CD4-positive, alpha-beta memory T cell (primary cell): ENCODE measurements around the gene SELENOM. TPM values are rescaled to one million over a fixed set of nuclear protein-coding genes. Genes with fewer than 3 reads are reported as not detected.

Experiments
- CTCF ChIA-PET: fragments of 350-600 bp; sonication (Branson Sonifier 250); formaldehyde crosslinking; loops from one replicate; lab custom pipeline; 2021; ENCODE audit warnings: inconsistent platforms; ENCODE audit not compliant: partially characterized antibody; lab: Charles Lee
- POLR2A ChIA-PET: fragments of 350-600 bp; sonication (Branson Sonifier 250); formaldehyde crosslinking; loops from one replicate; lab custom pipeline; 2021; ENCODE audit not compliant: partially characterized antibody; lab: Charles Lee
- DNase-seq, 5 donors: peaks; one replicate each; pipeline versions ENCODE4 v3.0.0 to v3.0.0-alpha.2; 2020 to 2022; ENCODE audit warnings: mixed read lengths in 1 of 5
- H3K27ac ChIP-seq: one replicate; pipeline ENCODE4 v1.7.0; 2013; ENCODE audit warnings: low read depth, low read length
- H3K27me3 ChIP-seq: 2 replicates; pipeline ENCODE4 v1.7.0; 2013; ENCODE audit warnings: mild to moderate bottlenecking, low read length, moderate library complexity; ENCODE audit not compliant: insufficient read depth
- H3K36me3 ChIP-seq: 2 replicates; pipeline ENCODE4 v1.7.0; 2013; ENCODE audit warnings: mild to moderate bottlenecking, low read length, moderate library complexity; ENCODE audit not compliant: insufficient read depth
- H3K4me1 ChIP-seq: 2 replicates; pipeline ENCODE4 v1.7.0; 2013; ENCODE audit warnings: mild to moderate bottlenecking, low read length, moderate library complexity; ENCODE audit not compliant: insufficient read depth
- H3K4me3 ChIP-seq, 2 donors: one replicate each; pipeline ENCODE4 v1.7.0; 2013; ENCODE audit warnings: low read length in 2 of 2, mild to moderate bottlenecking in 1 of 2
- H3K9me3 ChIP-seq, 2 donors: one replicate each; pipeline ENCODE4 v1.7.0; 2013; ENCODE audit warnings: low read length in 2 of 2, control low read depth in 1 of 2; ENCODE audit not compliant: control insufficient read depth in 1 of 2
- H3K27ac Mint-ChIP-seq, 7 donors: one replicate each; pipeline ENCODE4 v1.8.0; 2020 to 2021; ENCODE audit warnings: mixed read lengths in 7 of 7, mild to moderate bottlenecking in 6 of 7, inconsistent platforms in 3 of 7, moderate library complexity in 3 of 7
- H3K27me3 Mint-ChIP-seq, 2 donors: one replicate each; pipeline ENCODE4 v1.8.0; 2020 to 2021; ENCODE audit warnings: mixed read lengths in 2 of 2
- H3K36me3 Mint-ChIP-seq, 2 donors: one replicate each; pipeline ENCODE4 v1.8.0; 2020 to 2021; ENCODE audit warnings: mixed read lengths in 2 of 2, inconsistent platforms in 1 of 2, mild to moderate bottlenecking in 1 of 2
- H3K4me1 Mint-ChIP-seq, 4 donors: one replicate each; pipeline ENCODE4 v1.8.0; 2020 to 2021; ENCODE audit warnings: mixed read lengths in 4 of 4, mild to moderate bottlenecking in 1 of 4
- H3K4me3 Mint-ChIP-seq, 8 donors: one replicate each; pipeline ENCODE4 v1.8.0; 2020 to 2021; ENCODE audit warnings: mixed read lengths in 8 of 8, mild to moderate bottlenecking in 7 of 8, moderate library complexity in 6 of 8, inconsistent platforms in 3 of 8
- H3K9me3 Mint-ChIP-seq, 8 donors: one replicate each; pipeline ENCODE4 v1.8.0; 2020 to 2021; ENCODE audit warnings: mixed read lengths in 8 of 8, mild to moderate bottlenecking in 5 of 8, inconsistent platforms in 3 of 8, moderate library complexity in 1 of 8
- intact Hi-C: fragments of 100-400 bp; cut with micrococcal nuclease; formaldehyde crosslinking; loops from one replicate; pipeline ENCODE4 v1.15.1; 2023
- polyA plus RNA-seq, 2 donors: library from polyadenylated mRNA; unstranded; fragments of 300-500 nt; fragmentation: Illumina TruSeq; gene quantifications; one replicate each; pipeline ENCODE4 v1.2.3, GENCODE V29; 2021
- total RNA-seq, 2 experiments: library from RNA; stranded (reverse); gene quantifications; one replicate each; pipeline ENCODE4 v1.2.3, GENCODE V29; 2021

SELENOM gene
- total and polyA plus RNA-seq, 4 experiments from 2014 or later, result 64.2 to 150 (median 87.9) TPM

- POLR2A ChIA-PET, result interaction anchor here (2.1 kb wide), 1 partner anchor 11 kb away, joined by 6 read pairs; the partner anchor contains the start of gene RNF185
- H3K4me1 ChIP-seq, result no peaks in the 10 kb centered on the region
- Mint-ChIP-seq H3K4me3 (no peak overlapping the region), H3K27me3 (peaks cover 5 to 7% of the 10 kb centered on the region in 2 donors), H3K36me3 (no peaks in the 10 kb centered on the region), H3K4me1 (no peaks in the 10 kb centered on the region), H3K27ac (no peak overlapping the region), H3K9me3 (peaks cover 0 to 15% (median 1%) of the 10 kb centered on the region in 8 donors)
- no peaks in the 10 kb centered on the region for H3K9me3 ChIP-seq
- H3K36me3 ChIP-seq, result no peaks in the 10 kb centered on the region
- intact Hi-C loops, result no loop called here
- no peak overlapping the region for H3K27ac ChIP-seq
- no peak for DNase-seq
- no peak overlapping the region for H3K4me3 ChIP-seq
- H3K27me3 ChIP-seq, result no peaks in the 10 kb centered on the region
- CTCF ChIA-PET, result interaction anchor here (1.0 kb wide), 1 partner anchor 61 kb away, joined by 3 read pairs; no protein-coding TSS in a partner anchor
These were observed 41.1 kb upstream of the SELENOM start for GRCh38 chr22:31148488-31148887.

- H3K9me3 Mint-ChIP-seq, result peaks cover 0 to 15% (median 1%) of the 10 kb centered on the region in 8 donors
- CTCF ChIA-PET, result interaction anchor here (0.7 kb wide), 1 partner anchor 36 kb away, joined by 3 read pairs; no protein-coding TSS in a partner anchor
- DNase-seq, result no peak
These were observed 36.9 kb upstream of the SELENOM start for GRCh38 chr22:31144223-31144622.

GRCh38 chr22:31143537-31143936 lies 36.2 kb upstream of the SELENOM start:
- Mint-ChIP-seq H3K9me3 (peaks cover 0 to 15% (median 1%) of the 10 kb centered on the region in 8 donors), H3K27ac (no peak overlapping the region), H3K27me3 (peaks cover 0 to 1% of the 10 kb centered on the region in 2 donors), H3K4me1 (no peaks in the 10 kb centered on the region), H3K36me3 (no peaks in the 10 kb centered on the region), H3K4me3 (no peak overlapping the region)
- no peak overlapping the region for H3K4me3 ChIP-seq
- no peak for DNase-seq
- H3K36me3 ChIP-seq, result no peaks in the 10 kb centered on the region
- no peaks in the 10 kb centered on the region for H3K27me3 ChIP-seq
- H3K27ac ChIP-seq, result no peak overlapping the region
- H3K9me3 ChIP-seq, result no peaks in the 10 kb centered on the region
- POLR2A ChIA-PET, result no interaction called here
- intact Hi-C loops, result no loop called here
- CTCF ChIA-PET, result no interaction called here
- H3K4me1 ChIP-seq, result no peaks in the 10 kb centered on the region

More at GRCh38 chr22:31144223-31144622, 36.9 kb upstream of the SELENOM start:
- Mint-ChIP-seq H3K27ac (no peak overlapping the region), H3K4me3 (no peak overlapping the region), H3K27me3 (peaks cover 1% of the 10 kb centered on the region in 2 donors), H3K36me3 (no peaks in the 10 kb centered on the region), H3K4me1 (no peaks in the 10 kb centered on the region)
- POLR2A ChIA-PET, result no interaction called here
- H3K36me3 ChIP-seq, result no peaks in the 10 kb centered on the region
- H3K4me3 ChIP-seq, result no peak overlapping the region
- no peak overlapping the region for H3K27ac ChIP-seq
- no peaks in the 10 kb centered on the region for H3K4me1 ChIP-seq
- H3K9me3 ChIP-seq, result no peaks in the 10 kb centered on the region
- no peaks in the 10 kb centered on the region for H3K27me3 ChIP-seq
- intact Hi-C loops, result no loop called here

- Histone ChIP-seq H3K27ac (no peak overlapping the region), H3K27me3 (no peaks in the 10 kb centered on the region), H3K9me3 (no peaks in the 10 kb centered on the region), H3K4me1 (no peaks in the 10 kb centered on the region), H3K36me3 (no peaks in the 10 kb centered on the region), H3K4me3 (no peak overlapping the region)
- intact Hi-C loops, result no loop called here
- H3K36me3 Mint-ChIP-seq, result no peaks in the 10 kb centered on the region
- H3K27ac Mint-ChIP-seq, result no peak overlapping the region
- no peak for DNase-seq
- POLR2A ChIA-PET, result no interaction called here
- no peak overlapping the region for H3K4me3 Mint-ChIP-seq
- H3K4me1 Mint-ChIP-seq, result no peaks in the 10 kb centered on the region
- H3K27me3 Mint-ChIP-seq, result peaks cover 0 to 3% of the 10 kb centered on the region in 2 donors
- H3K9me3 Mint-ChIP-seq, result peaks cover 0 to 15% (median 1%) of the 10 kb centered on the region in 8 donors
- CTCF ChIA-PET, result no interaction called here
These were observed 35.7 kb upstream of the SELENOM start for GRCh38 chr22:31143038-31143437.

- no peaks in the 10 kb centered on the region for H3K4me1 ChIP-seq
- POLR2A ChIA-PET, result no interaction called here
- CTCF ChIA-PET, result no interaction called here
- Mint-ChIP-seq H3K36me3 (no peaks in the 10 kb centered on the region), H3K4me3 (no peak overlapping the region), H3K27ac (no peak overlapping the region), H3K4me1 (no peaks in the 10 kb centered on the region), H3K9me3 (peaks cover 0 to 10% (median 0%) of the 10 kb centered on the region in 8 donors), H3K27me3 (peaks cover 0 to 3% of the 10 kb centered on the region in 2 donors)
- no peak overlapping the region for H3K4me3 ChIP-seq
- H3K36me3 ChIP-seq, result no peaks in the 10 kb centered on the region
- no peaks in the 10 kb centered on the region for H3K9me3 ChIP-seq
- H3K27me3 ChIP-seq, result no peaks in the 10 kb centered on the region
- DNase-seq, result no peak
- intact Hi-C loops, result no loop called here
- no peak overlapping the region for H3K27ac ChIP-seq
These were observed 34.9 kb upstream of the SELENOM start for GRCh38 chr22:31142285-31142684.

- intact Hi-C loops, result no loop called here
- no peaks in the 10 kb centered on the region for H3K27me3 ChIP-seq
- CTCF ChIA-PET, result no interaction called here
- Mint-ChIP-seq H3K4me1 (no peaks in the 10 kb centered on the region), H3K9me3 (peaks cover 0 to 6% (median 0%) of the 10 kb centered on the region in 8 donors), H3K27me3 (peaks cover 0 to 4% of the 10 kb centered on the region in 2 donors), H3K27ac (no peak overlapping the region), H3K36me3 (no peaks in the 10 kb centered on the region), H3K4me3 (no peak overlapping the region)
- H3K27ac ChIP-seq, result no peak overlapping the region
- no peaks in the 10 kb centered on the region for H3K4me1 ChIP-seq
- H3K9me3 ChIP-seq, result no peaks in the 10 kb centered on the region
- no peak overlapping the region for H3K4me3 ChIP-seq
- POLR2A ChIA-PET, result no interaction called here
- H3K36me3 ChIP-seq, result no peaks in the 10 kb centered on the region
- no peak for DNase-seq
These were observed 34.2 kb upstream of the SELENOM start for GRCh38 chr22:31141551-31141950.

- Mint-ChIP-seq H3K4me1 (no peaks in the 10 kb centered on the region), H3K4me3 (no peak overlapping the region), H3K9me3 (peaks cover 0 to 6% (median 0%) of the 10 kb centered on the region in 8 donors), H3K27me3 (peaks cover 0 to 4% of the 10 kb centered on the region in 2 donors), H3K36me3 (no peaks in the 10 kb centered on the region), H3K27ac (no peak overlapping the region)
- Histone ChIP-seq H3K36me3 (no peaks in the 10 kb centered on the region), H3K9me3 (no peaks in the 10 kb centered on the region), H3K4me3 (no peak overlapping the region), H3K4me1 (no peaks in the 10 kb centered on the region), H3K27ac (no peak overlapping the region), H3K27me3 (no peaks in the 10 kb centered on the region)
- intact Hi-C loops, result no loop called here
- CTCF ChIA-PET, result no interaction called here
- no peak for DNase-seq
- POLR2A ChIA-PET, result no interaction called here
These were observed 33.4 kb upstream of the SELENOM start for GRCh38 chr22:31140746-31141145.
